PC-3 (cell line): Measurements from ENCODE around the gene ASCC2. TPM values are rescaled to one million over a fixed set of nuclear protein-coding genes. Genes with fewer than 3 reads are reported as not detected.

Source experiments
- ATAC-seq: fragments of 200-7000 bp; cut with Tn5 transposase; 2 replicates; pipeline ENCODE4 v1.9.1; 2020; ENCODE audit warnings: mild to moderate bottlenecking, moderate library complexity
- BruUV-seq: library from RNA; stranded (reverse); fragments of 400-500 nt; replicated peaks from 2 replicates; lab custom pipeline; 2021; lab: Mats Ljungman, UMichigan
- CTCF ChIA-PET: fragments of 300-600 bp; sonication (Branson Sonifier 250); formaldehyde crosslinking; loops from one replicate; lab custom pipeline; 2022; ENCODE audit warnings: antibody characterized with exemption; lab: Charles Lee
- POLR2A ChIA-PET: fragments of 300-600 bp; sonication (Branson Sonifier 250); formaldehyde crosslinking; loops from one replicate; lab custom pipeline; 2022; ENCODE audit warnings: antibody characterized with exemption; ENCODE audit not compliant: unreplicated experiment; lab: Charles Lee
- DNase-seq: peaks from one replicate; pipeline ENCODE4 v3.0.0-alpha.2; 2015
- H2AFZ ChIP-seq: fragments of 300-600 bp; sonication (generic); 2 replicates; pipeline ENCODE4 v1.6.0; 2016; ENCODE audit warnings: antibody characterized with exemption, low read length
- H3F3A ChIP-seq: fragments of 300-600 bp; sonication (generic); one replicate; pipeline ENCODE4 v1.6.0; 2017; ENCODE audit warnings: antibody characterized with exemption, low read length, control low read depth, mild to moderate bottlenecking; ENCODE audit not compliant: unreplicated experiment
- H3K27ac ChIP-seq: fragments of 300-600 bp; sonication (generic); 2 replicates; pipeline ENCODE4 v1.5.1; 2016; ENCODE audit warnings: mild to moderate bottlenecking, low read length
- H3K27me3 ChIP-seq: fragments of 300-600 bp; sonication (generic); 2 replicates; pipeline ENCODE4 v1.6.1; 2016; ENCODE audit warnings: low read length, mixed read lengths
- H3K36me3 ChIP-seq: fragments of 300-600 bp; sonication (generic); 2 replicates; pipeline ENCODE4 v1.6.1; 2016; ENCODE audit warnings: low read depth, mixed run types, low read length, mixed read lengths
- H3K4me1 ChIP-seq: fragments of 300-600 bp; sonication (generic); 2 replicates; pipeline ENCODE4 v1.5.1; 2016; ENCODE audit warnings: low read length; ENCODE audit not compliant: insufficient read depth
- H3K4me2 ChIP-seq: fragments of 300-600 bp; sonication (generic); 2 replicates; pipeline ENCODE4 v1.6.0; 2016; ENCODE audit warnings: low read length
- H3K4me3 ChIP-seq: fragments of 300-600 bp; sonication (generic); 2 replicates; pipeline ENCODE4 v1.5.1; 2016; ENCODE audit warnings: mild to moderate bottlenecking, low read length, mixed read lengths
- H3K79me2 ChIP-seq: fragments of 300-600 bp; sonication (generic); 2 replicates; pipeline ENCODE4 v1.6.1; 2017; ENCODE audit warnings: low read length, mixed read lengths
- H3K9ac ChIP-seq: fragments of 300-600 bp; sonication (generic); 2 replicates; pipeline ENCODE4 v1.6.0; 2016; ENCODE audit warnings: mild to moderate bottlenecking, low read length
- H3K9me2 ChIP-seq: fragments of 300-600 bp; sonication (generic); replicated peaks from 2 replicates; pipeline ENCODE4 v1.6.1; 2016; ENCODE audit warnings: mixed run types, low read length, mixed read lengths
- H3K9me3 ChIP-seq: fragments of 300-600 bp; sonication (generic); 2 replicates; pipeline ENCODE4 v1.6.1; 2016; ENCODE audit warnings: low read length, mixed read lengths
- H4K20me1 ChIP-seq: fragments of 300-600 bp; sonication (generic); 2 replicates; pipeline ENCODE4 v1.6.1; 2016; ENCODE audit warnings: low read length, mixed read lengths
- CTCF ChIP-seq: fragments of 300-600 bp; sonication (generic); conservative IDR thresholded peaks from 2 replicates; pipeline ENCODE4 v1.5.1; 2017; ENCODE audit warnings: antibody characterized with exemption, low read depth, mild to moderate bottlenecking, low read length
- EZH2 ChIP-seq: fragments of 300-600 bp; sonication (generic); IDR thresholded peaks from one replicate; pipeline ENCODE4 v1.6.1; 2017; ENCODE audit warnings: antibody characterized with exemption, mild to moderate bottlenecking, low read length; ENCODE audit not compliant: unreplicated experiment
- EZH2phosphoT487 ChIP-seq: fragments of 300-600 bp; sonication (generic); IDR thresholded peaks from 2 replicates; pipeline ENCODE4 v1.6.1; 2018; ENCODE audit warnings: mild to moderate bottlenecking, antibody characterized with exemption, low read length, borderline replicate concordance
- intact Hi-C: fragments of 100-400 bp; cut with micrococcal nuclease; formaldehyde crosslinking; loops from 2 replicates; pipeline ENCODE4 v1.9.0; 2023
- total RNA-seq: library from RNA; depleted of rRNA; stranded (reverse); fragments of >200 nt; gene quantifications from 2 replicates; pipeline ENCODE4 v1.2.3, GENCODE V29; 2014

Gene ASCC2
- total RNA-seq, 1 experiment from 2014 or later = 37.0 TPM

- Histone ChIP-seq H3K9ac (no peak overlapping the region), H4K20me1 (no peaks in the 10 kb centered on the region), H3K4me3 (no peak overlapping the region), H3K27me3 (no peaks in the 10 kb centered on the region), H3K4me2 (no peak overlapping the region), H2AFZ (no peak overlapping the region), H3K4me1 (no peaks in the 10 kb centered on the region), H3K79me2 (no peaks in the 10 kb centered on the region), H3K27ac (no peak overlapping the region), H3K9me3 (no peaks in the 10 kb centered on the region), H3F3A (no peaks in the 10 kb centered on the region), H3K36me3 (no peaks in the 10 kb centered on the region), H3K9me2 (no peaks in the 10 kb centered on the region)
- ChIA-PET POLR2A (no interaction called here), CTCF (no interaction called here)
- DNase-seq = no peak
- TF ChIP-seq EZH2phosphoT487 (no peak), CTCF (no peak), EZH2 (no peak)
- no TSS peak for BruUV-seq
- no peak for ATAC-seq
- intact Hi-C loops = no loop called here
Observed at GRCh38 chr22:29742326-29742725, 95.7 kb downstream of the ASCC2 start.

GRCh38 chr22:29741926-29742325 lies 96.1 kb downstream of the ASCC2 start:
- Histone ChIP-seq H3K9me3 (no peaks in the 10 kb centered on the region), H3K79me2 (no peaks in the 10 kb centered on the region), H3F3A (no peaks in the 10 kb centered on the region), H3K36me3 (no peaks in the 10 kb centered on the region), H3K27me3 (no peaks in the 10 kb centered on the region), H3K4me1 (no peaks in the 10 kb centered on the region), H2AFZ (no peak overlapping the region), H3K4me3 (no peak overlapping the region), H3K4me2 (no peak overlapping the region), H3K9ac (no peak overlapping the region), H3K9me2 (no peaks in the 10 kb centered on the region), H3K27ac (no peak overlapping the region), H4K20me1 (no peaks in the 10 kb centered on the region)
- no peak for ATAC-seq
- intact Hi-C loops = no loop called here
- TF ChIP-seq EZH2 = no peak
- no peak for TF ChIP-seq EZH2phosphoT487
- TF ChIP-seq CTCF = no peak
- POLR2A ChIA-PET = no interaction called here
- no TSS peak for BruUV-seq
- DNase-seq = no peak
- CTCF ChIA-PET = no interaction called here

- ChIA-PET POLR2A (no interaction called here), CTCF (no interaction called here)
- no peaks in the 10 kb centered on the region for H3K9me2 ChIP-seq
- no peaks in the 10 kb centered on the region for H4K20me1 ChIP-seq
- ATAC-seq (no peak), DNase-seq (no peak)
- H3K9me3 ChIP-seq = no peaks in the 10 kb centered on the region
- H3K79me2 ChIP-seq = no peaks in the 10 kb centered on the region
- no peak overlapping the region for H3K9ac ChIP-seq
- H2AFZ ChIP-seq = no peak overlapping the region
- H3K4me3 ChIP-seq = no peak overlapping the region
- no peaks in the 10 kb centered on the region for H3K4me1 ChIP-seq
- no peaks in the 10 kb centered on the region for H3K27me3 ChIP-seq
- no peaks in the 10 kb centered on the region for H3K36me3 ChIP-seq
- no peak overlapping the region for H3K27ac ChIP-seq
- no peak overlapping the region for H3K4me2 ChIP-seq
- no peaks in the 10 kb centered on the region for H3F3A ChIP-seq
- BruUV-seq = no TSS peak
- intact Hi-C loops = no loop called here
- TF ChIP-seq EZH2phosphoT487 (no peak), CTCF (no peak), EZH2 (no peak)
Observed at GRCh38 chr22:29740216-29740615, 97.9 kb downstream of the ASCC2 start.
